Liver (tissue), 3 donors: ENCODE measurements around the gene SEH1L.

ENCODE experiments used
- FOXA1 ChIP-seq: IDR thresholded peaks from 2 replicates; pipeline ENCODE4 v1.6.1; 2016; ENCODE audit warnings: antibody characterized with exemption
- GABPA ChIP-seq, 2 donors: IDR thresholded peaks in 1 of 2; conservative IDR thresholded peaks in 1 of 2; 2 replicates each; pipeline ENCODE4 v1.6.1; 2016; ENCODE audit warnings: antibody characterized with exemption in 2 of 2, mild to moderate bottlenecking in 1 of 2, moderate library complexity in 1 of 2
- JUND ChIP-seq, 2 donors: IDR thresholded peaks; 2 replicates each; pipeline ENCODE4 v1.6.1; 2016; ENCODE audit warnings: antibody characterized with exemption in 2 of 2
- NR2F2 ChIP-seq: IDR thresholded peaks from 2 replicates; pipeline ENCODE4 v1.6.1; 2016; ENCODE audit warnings: antibody characterized with exemption
- RAD21 ChIP-seq, 2 donors: IDR thresholded peaks; 2 replicates each; pipeline ENCODE4 v1.6.1; 2016; ENCODE audit warnings: antibody characterized with exemption in 2 of 2, mild to moderate bottlenecking in 2 of 2
- TF ChIP-seq, protein P1 (sequence below): fragments of 150-350 bp; IDR thresholded peaks from 2 replicates; pipeline ENCODE4 v1.5.1; 2017; ENCODE audit warnings: improper control_type of control experiment, low read depth, low read length; ENCODE audit not compliant: missing input control
- TF ChIP-seq, protein P2 (sequence below): IDR thresholded peaks from 2 replicates; pipeline ENCODE4 v1.6.1; 2016; ENCODE audit warnings: antibody characterized with exemption
- donor health status: healthy.
- donor health status: healthy.

DNA sequence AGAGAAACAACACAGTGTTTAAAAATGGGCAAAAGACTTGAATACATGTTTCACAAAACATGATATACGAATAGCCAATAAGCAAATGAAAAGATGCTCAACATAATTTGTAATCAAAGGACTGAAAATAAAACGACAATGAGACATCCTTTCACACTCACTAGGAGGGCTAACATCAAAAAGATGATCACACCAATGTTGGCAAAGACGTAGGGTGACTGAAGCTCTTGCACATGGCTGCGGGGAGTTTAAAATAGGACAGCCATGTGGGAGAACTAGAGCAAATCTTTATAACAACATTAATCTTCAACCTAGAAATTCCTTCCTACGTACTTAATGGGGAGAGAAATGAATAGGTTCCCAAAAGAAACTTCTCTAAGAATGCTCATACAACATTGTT lies 19.2 kb upstream of the SEH1L start:
- TF ChIP-seq, protein P1, sequence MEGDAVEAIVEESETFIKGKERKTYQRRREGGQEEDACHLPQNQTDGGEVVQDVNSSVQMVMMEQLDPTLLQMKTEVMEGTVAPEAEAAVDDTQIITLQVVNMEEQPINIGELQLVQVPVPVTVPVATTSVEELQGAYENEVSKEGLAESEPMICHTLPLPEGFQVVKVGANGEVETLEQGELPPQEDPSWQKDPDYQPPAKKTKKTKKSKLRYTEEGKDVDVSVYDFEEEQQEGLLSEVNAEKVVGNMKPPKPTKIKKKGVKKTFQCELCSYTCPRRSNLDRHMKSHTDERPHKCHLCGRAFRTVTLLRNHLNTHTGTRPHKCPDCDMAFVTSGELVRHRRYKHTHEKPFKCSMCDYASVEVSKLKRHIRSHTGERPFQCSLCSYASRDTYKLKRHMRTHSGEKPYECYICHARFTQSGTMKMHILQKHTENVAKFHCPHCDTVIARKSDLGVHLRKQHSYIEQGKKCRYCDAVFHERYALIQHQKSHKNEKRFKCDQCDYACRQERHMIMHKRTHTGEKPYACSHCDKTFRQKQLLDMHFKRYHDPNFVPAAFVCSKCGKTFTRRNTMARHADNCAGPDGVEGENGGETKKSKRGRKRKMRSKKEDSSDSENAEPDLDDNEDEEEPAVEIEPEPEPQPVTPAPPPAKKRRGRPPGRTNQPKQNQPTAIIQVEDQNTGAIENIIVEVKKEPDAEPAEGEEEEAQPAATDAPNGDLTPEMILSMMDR = no peak
- TF ChIP-seq FOXA1 = no peak
- TF ChIP-seq RAD21 (IDR thresholded peaks at IDR 0.05) = no peak
- TF ChIP-seq GABPA (IDR thresholded peaks at IDR 0.05 in 1 of 2, conservative IDR thresholded peaks at IDR 0.05 in 1 of 2) = no peak
- TF ChIP-seq, protein P2, sequence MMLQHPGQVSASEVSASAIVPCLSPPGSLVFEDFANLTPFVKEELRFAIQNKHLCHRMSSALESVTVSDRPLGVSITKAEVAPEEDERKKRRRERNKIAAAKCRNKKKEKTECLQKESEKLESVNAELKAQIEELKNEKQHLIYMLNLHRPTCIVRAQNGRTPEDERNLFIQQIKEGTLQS = no peak
- TF ChIP-seq NR2F2 = no peak
- no peak for TF ChIP-seq JUND (IDR thresholded peaks at IDR 0.05)
